Left ventricle myocardium inferior (tissue), 1 donor: ENCODE results near the gene RFX2. TPM values are rescaled to one million over a fixed set of nuclear protein-coding genes. Genes with fewer than 3 reads are reported as not detected.

Source experiments
- DNase-seq: peaks from one replicate; pipeline ENCODE4 v3.0.0-alpha.2; 2020
- H3K27ac ChIP-seq: fragments of 200-600 bp; replicated peaks from 2 replicates; pipeline ENCODE4 v1.8.0; 2021
- H3K27me3 ChIP-seq: fragments of 200-600 bp; 2 replicates; pipeline ENCODE4 v1.8.0; 2021; ENCODE audit warnings: low read depth
- H3K36me3 ChIP-seq: fragments of 200-600 bp; 2 replicates; pipeline ENCODE4 v1.8.0; 2021
- H3K4me1 ChIP-seq: fragments of 200-600 bp; 2 replicates; pipeline ENCODE4 v1.8.0; 2021
- H3K4me3 ChIP-seq: fragments of 200-600 bp; 2 replicates; pipeline ENCODE4 v1.8.0; 2021; ENCODE audit warnings: mild to moderate bottlenecking, moderate library complexity
- H3K9me3 ChIP-seq: fragments of 200-600 bp; replicated peaks from 2 replicates; pipeline ENCODE4 v1.8.0; 2021
- intact Hi-C: fragments of 100-400 bp; cut with micrococcal nuclease; formaldehyde crosslinking; loops from one replicate; pipeline ENCODE4 v1.11.0; 2022
- total RNA-seq: library from RNA; stranded (reverse); fragmentation: NEBNext Ultra II Directional; extraction: Animal tissue kit (Norgen Biotek cat#: 25700); gene quantifications from one replicate; pipeline ENCODE4 v1.2.1, GENCODE V29; 2021
- TF ChIP-seq, protein P1 (sequence below): fragments of 200-600 bp; IDR thresholded peaks from 2 replicates; pipeline ENCODE4 v1.8.0; 2021; ENCODE audit warnings: antibody characterized with exemption, mild to moderate bottlenecking, borderline replicate concordance
- donor health status: DM: no; HTN: yes; CAD: no; lungs with severe emphysema.

RFX2 gene
- total RNA-seq, 1 donor from 2014 or later = 6.1 TPM

DNA sequence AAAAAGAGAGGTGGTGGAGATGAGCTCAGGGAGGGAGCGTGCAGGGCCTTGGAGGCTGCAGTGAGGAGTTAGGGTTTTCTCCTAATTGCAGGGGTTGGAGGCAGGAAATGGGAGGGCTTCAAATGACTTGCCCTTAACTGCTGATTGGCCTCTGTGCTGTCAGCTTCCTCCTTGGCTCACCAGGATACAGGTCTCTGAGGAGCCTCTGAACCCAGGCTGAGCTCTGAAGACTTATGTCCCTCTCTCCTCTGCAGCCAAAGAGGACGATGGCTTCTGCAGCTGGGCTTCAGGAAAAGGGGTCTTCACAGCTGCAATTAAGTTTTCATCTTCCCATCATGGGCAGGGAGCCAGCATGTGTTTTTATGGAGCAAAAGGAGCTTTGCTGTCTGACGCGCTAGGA, 125.7 kb downstream of the RFX2 start:
- no peak for DNase-seq
- Histone ChIP-seq H3K4me3 (no peak overlapping the region), H3K4me1 (peaks cover 17% of the 10 kb centered on the region), H3K36me3 (no peaks in the 10 kb centered on the region), H3K9me3 (no peaks in the 10 kb centered on the region), H3K27me3 (no peaks in the 10 kb centered on the region), H3K27ac (no peak overlapping the region)
- intact Hi-C loops = no loop called here
- TF ChIP-seq, protein P1, sequence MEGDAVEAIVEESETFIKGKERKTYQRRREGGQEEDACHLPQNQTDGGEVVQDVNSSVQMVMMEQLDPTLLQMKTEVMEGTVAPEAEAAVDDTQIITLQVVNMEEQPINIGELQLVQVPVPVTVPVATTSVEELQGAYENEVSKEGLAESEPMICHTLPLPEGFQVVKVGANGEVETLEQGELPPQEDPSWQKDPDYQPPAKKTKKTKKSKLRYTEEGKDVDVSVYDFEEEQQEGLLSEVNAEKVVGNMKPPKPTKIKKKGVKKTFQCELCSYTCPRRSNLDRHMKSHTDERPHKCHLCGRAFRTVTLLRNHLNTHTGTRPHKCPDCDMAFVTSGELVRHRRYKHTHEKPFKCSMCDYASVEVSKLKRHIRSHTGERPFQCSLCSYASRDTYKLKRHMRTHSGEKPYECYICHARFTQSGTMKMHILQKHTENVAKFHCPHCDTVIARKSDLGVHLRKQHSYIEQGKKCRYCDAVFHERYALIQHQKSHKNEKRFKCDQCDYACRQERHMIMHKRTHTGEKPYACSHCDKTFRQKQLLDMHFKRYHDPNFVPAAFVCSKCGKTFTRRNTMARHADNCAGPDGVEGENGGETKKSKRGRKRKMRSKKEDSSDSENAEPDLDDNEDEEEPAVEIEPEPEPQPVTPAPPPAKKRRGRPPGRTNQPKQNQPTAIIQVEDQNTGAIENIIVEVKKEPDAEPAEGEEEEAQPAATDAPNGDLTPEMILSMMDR = no peak

DNA sequence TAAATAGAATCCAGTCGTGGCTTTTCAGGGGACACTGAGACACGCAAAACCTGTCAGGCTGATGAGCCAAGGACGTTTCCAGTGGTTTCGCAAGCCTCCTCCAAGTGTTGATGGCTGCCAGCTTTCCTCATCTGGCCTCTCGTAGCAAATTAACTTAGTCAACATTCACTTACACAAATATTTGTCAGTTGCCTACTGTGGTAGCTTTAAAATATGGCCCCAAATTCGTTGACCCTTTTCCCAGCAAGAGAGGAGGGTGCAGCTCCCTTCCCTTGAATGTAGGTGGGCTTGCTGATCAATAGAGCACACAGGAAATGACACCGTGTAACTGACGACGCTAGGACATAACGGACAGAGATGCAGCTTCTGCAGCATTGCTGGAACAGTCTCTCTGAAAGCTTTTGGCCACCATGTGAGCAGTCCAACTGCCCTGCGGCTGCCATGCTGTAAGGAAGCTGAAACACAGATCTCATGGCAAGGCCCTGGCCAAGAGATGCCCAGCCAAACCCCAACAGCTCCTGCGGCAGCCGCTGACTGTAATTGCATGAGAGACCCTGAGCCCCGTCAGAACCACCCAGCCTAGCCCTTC, 126.8 kb downstream of the RFX2 start:
- Histone ChIP-seq H3K4me1 (peaks cover 28% of the 10 kb centered on the region), H3K9me3 (no peaks in the 10 kb centered on the region), H3K27me3 (no peaks in the 10 kb centered on the region), H3K27ac (peak overlapping the region; percentile 23), H3K4me3 (no peak overlapping the region), H3K36me3 (no peaks in the 10 kb centered on the region)
- intact Hi-C loops = no loop called here
- no peak for DNase-seq
- TF ChIP-seq, protein P1 = no peak

DNA sequence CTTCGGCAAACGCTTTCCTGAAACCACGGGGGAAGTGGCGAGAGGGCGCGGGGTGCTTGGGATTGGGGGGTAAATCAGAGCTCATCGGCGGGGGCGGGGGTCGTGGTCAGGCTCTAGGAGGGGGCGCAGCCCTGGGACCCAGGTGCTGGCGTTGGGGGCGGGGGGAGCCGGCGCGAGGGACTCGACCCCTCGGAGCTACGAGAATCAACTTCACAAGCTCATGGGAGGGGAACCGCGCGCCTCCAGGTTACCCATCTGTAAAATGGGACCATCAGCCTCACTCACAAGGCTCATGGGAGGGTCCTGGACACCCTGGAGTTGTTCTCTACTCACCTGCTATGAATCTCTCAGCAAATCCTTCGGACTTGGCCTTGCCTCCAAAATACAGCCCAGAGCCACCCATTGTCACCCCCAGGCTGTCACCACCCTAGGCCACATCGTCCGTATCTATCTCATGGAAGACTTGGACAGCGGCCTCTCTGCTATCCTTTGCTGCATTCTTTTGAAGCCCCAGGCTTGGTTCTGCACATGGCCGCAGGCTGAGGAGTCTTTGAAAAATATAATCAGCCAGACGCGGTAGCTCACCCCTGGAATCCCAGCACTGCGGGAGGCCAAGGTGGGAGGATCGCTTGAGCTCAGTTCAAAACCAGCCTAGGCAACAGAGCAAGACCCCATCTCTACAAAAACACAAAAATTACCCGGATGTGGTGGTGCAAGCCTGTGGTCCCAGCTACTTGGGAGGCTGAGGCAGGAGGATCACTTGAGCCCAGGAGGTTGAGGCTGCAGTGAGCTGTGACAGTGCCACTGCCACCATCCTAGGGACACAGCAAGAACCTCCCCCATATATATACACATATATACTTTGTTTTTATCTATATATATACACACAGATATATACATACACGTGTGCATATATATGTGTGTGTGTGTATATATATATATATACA, 131.4 kb downstream of the RFX2 start:
- Histone ChIP-seq H3K27ac (peak overlapping the region; percentile 95), H3K9me3 (no peaks in the 10 kb centered on the region), H3K4me3 (peak overlapping the region; percentile 100), H3K27me3 (no peaks in the 10 kb centered on the region), H3K4me1 (peaks cover 60% of the 10 kb centered on the region), H3K36me3 (peaks cover 4% of the 10 kb centered on the region)
- intact Hi-C loops = no loop called here
- no peak for DNase-seq
- TF ChIP-seq, protein P1 = no peak

DNA sequence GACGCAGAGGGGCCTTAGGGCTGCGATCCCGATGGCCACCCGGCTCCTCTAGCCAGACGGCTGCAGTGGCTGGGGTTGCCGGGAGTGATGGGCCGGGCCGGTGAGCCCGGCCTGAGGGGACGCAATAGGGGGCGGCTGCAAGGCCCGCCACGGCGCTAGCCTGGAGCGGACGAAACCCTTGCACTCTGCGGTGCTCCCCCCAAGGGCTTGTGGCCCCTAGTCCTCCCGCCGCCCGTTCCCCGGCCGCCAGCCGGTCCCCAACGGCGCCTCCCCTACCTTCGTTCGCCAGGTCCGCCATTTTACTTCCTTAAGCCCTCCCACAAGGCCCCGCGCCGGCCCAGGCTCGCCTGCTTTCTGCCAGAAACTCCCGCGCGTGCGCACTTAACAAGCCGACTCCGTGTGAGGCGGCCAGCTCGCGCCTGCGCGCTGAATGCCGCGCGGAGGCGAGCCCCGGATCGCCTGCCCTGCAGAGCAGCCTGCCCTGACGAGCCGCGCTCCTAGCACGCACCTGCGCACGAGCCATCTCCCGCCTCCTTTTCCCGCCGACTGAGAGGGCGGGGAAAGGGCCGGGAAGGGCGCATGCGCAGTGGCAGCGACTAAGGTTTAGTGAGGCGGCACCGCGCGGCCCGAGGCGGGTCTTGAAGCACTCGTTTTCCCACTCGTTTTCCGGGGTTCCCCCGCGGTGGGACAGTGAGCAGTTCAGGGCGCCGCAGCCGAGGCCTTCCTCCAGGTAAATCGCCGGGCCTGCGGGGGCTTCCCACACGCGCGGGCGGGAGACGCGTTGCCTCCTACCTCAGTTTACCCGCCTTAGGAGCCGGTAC, 132.3 kb downstream of the RFX2 start, which contains the start of gene RANBP3:
TSS of gene RANBP3 (minus strand) at position 356 of the 821 bp plus-strand sequence. CDS start at position 298, 58 bp downstream.
- Histone ChIP-seq H3K27me3 (no peaks in the 10 kb centered on the region), H3K9me3 (no peaks in the 10 kb centered on the region), H3K4me3 (peak within 1 kb of the TSS; percentile 100), H3K27ac (peak within 1 kb of the TSS; percentile 95), H3K36me3 (peaks cover 9% of the 10 kb centered on the region), H3K4me1 (peaks cover 60% of the 10 kb centered on the region)
- TF ChIP-seq, protein P1 = no peak
- peak; percentile 99 for DNase-seq
- intact Hi-C loops = no loop called here

DNA sequence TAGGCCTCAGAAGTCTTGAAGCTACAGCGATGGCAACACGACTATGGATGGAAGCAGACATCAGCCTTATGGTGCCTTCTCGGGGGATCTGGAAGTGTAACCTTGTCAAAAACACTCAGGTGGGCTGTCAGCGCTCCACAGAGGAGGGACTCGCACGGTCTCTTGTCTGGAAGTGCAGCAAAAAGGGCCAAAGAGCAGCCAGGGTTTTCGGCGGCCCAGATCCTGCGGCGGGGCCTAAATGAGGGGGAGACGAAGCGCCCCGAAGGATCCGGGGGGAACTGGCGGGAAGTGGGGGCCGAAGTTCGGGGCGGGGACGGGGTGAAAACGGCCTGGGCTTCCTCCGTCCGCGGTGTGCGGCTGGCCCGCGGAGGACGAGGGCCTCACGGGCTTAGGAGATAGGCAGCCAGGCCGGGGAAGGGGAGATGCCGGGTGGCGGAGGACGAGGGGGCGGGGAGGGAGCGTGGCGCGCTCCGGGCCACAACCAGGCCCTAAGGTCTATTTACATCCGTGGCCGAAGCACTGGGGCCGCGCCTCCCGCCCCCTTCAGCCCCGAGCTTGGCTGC, 133.0 kb downstream of the RFX2 start:
- intact Hi-C loops = no loop called here
- TF ChIP-seq, protein P1 = no peak
- Histone ChIP-seq H3K27ac (peak overlapping the region; percentile 95), H3K4me3 (peak overlapping the region; percentile 100), H3K4me1 (peaks cover 67% of the 10 kb centered on the region), H3K9me3 (no peaks in the 10 kb centered on the region), H3K27me3 (no peaks in the 10 kb centered on the region), H3K36me3 (peaks cover 9% of the 10 kb centered on the region)
- no peak for DNase-seq
